ENCODE measurements around the gene RNF5.

RNF5 gene

DNA sequence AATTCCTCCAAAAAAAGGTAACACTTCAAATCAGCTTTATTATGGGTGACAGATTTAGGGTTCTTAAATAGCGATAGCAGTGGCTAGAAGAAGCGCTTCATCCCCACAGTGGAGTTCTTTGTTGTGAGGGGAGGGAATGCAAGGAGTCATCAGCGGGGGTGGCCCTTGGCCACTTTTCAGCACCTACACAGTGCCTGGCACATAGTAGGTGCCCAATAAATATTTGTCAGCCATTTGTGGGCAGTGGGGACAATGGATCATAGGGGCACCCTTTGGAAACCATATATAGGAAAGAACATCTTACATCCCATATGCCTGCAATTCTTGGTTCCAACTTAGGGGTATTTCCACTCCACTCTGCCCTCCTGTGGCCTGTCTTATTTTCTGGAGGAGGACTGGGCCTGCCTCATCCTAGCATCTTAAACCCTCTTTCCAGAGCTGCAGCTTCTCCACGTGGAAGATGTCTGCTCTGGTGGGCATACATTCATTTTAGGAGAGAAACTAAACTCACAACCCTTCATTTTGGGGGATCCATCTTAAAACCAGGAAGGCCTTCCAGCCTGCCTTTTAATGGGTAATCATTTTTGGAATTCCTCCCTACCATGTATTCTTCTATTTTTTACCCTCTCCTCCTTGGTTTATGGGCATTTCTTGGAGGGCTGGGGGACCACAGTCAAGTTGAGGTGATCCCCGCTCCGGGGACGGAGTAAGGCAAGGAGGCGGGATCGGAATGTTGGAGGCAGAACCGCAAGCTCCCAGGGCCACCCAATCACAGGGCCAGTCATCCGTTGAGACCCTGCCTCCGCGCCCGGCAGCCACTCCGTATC is 16.8 kb downstream of the RNF5 start:
- ChIA-PET CTCF (interaction anchor here (0.6 to 1.2 kb wide), 5 partner anchors 65 to 676 kb away, joined by 3 to 4 read pairs (median 3); no protein-coding TSS in a partner anchor), POLR2A (interaction anchor here (0.5 to 11.7 kb wide), 22 partner anchors 11 to 777 kb away, joined by 3 to 153 read pairs (median 4); partner anchors contain the start of genes AGPAT1, ATF6B, FKBPL and MSH5)
- no peak for TF ChIP-seq ELF4 (IDR thresholded peaks at IDR 0.05)
- TF ChIP-seq FOXA1 (IDR thresholded peaks at IDR 0.05), result no peak
- no peak for TF ChIP-seq L3MBTL2 (conservative IDR thresholded peaks at IDR 0.05)
- TF ChIP-seq BHLHE40 (IDR thresholded peaks at IDR 0.05; ENCODE audit: borderline replicate concordance), result no peak
- TF ChIP-seq FOXK2 (IDR thresholded peaks at IDR 0.05), result no peak
- no peak for TF ChIP-seq SP1 (IDR thresholded peaks at IDR 0.05)
- no peak for TF ChIP-seq HDGF (IDR thresholded peaks at IDR 0.05; ENCODE audit: borderline replicate concordance)
- no peak for TF ChIP-seq FOXM1 (IDR thresholded peaks at IDR 0.05; ENCODE audit: borderline replicate concordance)
- DNase-seq (ENCODE audit: extremely low spot score), result peak; percentile 47

DNA sequence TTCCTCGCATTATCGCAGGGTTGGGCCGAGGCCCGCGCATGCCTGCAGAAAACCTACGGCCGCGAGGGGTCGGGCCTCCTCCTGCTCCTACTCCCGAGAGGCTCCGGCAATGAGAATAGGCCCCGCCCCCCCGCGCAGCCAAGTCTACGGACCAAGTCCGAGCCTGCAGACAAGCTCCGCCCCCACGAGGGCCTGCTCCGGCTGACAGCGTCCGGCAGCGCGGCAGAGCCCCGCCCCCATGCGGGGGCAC is 17.4 kb downstream of the RNF5 start:
- peak; percentile 98 for DNase-seq (ENCODE audit: extremely low spot score)
- TF ChIP-seq ARNT (IDR thresholded peaks at IDR 0.05) (no peak), FOXM1 (IDR thresholded peaks at IDR 0.05; ENCODE audit: borderline replicate concordance) (no peak), FOXA1 (IDR thresholded peaks at IDR 0.05) (no peak), NFRKB (IDR thresholded peaks at IDR 0.05) (no peak), HDGF (IDR thresholded peaks at IDR 0.05; ENCODE audit: borderline replicate concordance) (no peak), CTBP1 (IDR thresholded peaks at IDR 0.05; ENCODE audit: borderline replicate concordance) (no peak), SUZ12 (IDR thresholded peaks at IDR 0.05) (no peak), TARDBP (IDR thresholded peaks at IDR 0.05) (no peak), ELF4 (IDR thresholded peaks at IDR 0.05) (no peak), FOXK2 (IDR thresholded peaks at IDR 0.05) (no peak), BHLHE40 (IDR thresholded peaks at IDR 0.05; ENCODE audit: borderline replicate concordance) (no peak)
- POLR2A ChIA-PET, result interaction anchor here (0.5 to 11.7 kb wide), 22 partner anchors 10 to 776 kb away, joined by 3 to 153 read pairs (median 4); partner anchors contain the start of genes AGPAT1, ATF6B, FKBPL and MSH5
- CTCF ChIA-PET, result interaction anchor here (0.6 to 1.2 kb wide), 5 partner anchors 65 to 676 kb away, joined by 3 to 4 read pairs (median 3); no protein-coding TSS in a partner anchor

DNA sequence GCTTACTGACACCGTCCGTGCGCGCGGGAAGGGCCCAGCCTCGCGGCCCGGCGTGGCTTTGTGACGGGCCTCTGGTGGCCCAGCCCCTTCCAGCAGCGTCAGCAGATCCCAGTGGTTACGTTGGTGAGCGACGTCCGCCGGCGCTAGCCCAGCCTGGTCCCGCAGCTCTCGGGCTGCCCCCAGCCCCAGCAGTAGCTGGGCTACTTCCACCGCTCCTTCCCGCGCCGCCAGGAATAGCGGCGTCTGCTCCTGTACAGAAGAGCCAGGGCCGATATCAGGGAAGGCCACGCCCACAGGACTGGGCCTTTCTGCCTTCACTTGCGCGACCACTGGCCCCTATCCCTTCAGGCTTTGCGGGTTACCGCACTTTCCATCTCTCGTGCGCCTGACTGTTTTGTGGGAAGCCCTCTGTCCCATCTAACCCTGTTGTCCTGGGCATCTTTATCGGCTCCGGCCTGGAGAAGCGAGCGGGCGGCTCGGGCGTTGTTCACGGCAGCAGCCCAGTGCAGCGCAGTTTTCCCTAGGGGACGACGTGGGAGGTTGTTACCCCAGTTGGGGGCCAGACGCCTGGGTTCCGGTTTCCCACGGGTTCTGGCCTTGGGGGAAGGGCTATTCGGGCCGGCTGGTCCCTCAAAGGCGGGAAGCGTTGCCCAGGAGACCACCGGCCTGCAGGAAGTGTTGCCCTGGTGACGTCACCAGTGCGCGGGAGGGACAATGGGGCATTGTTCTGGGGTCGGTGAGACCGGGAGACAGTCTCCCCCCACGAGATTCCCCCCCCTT is 17.9 kb downstream of the RNF5 start:
- DNase-seq (ENCODE audit: extremely low spot score), result peak; percentile 62
- POLR2A ChIA-PET, result interaction anchor here (0.6 to 11.7 kb wide), 21 partner anchors 10 to 776 kb away, joined by 3 to 153 read pairs (median 4); partner anchors contain the start of genes AGPAT1, ATF6B, FKBPL and MSH5
- CTCF ChIA-PET, result interaction anchor here (0.6 to 1.2 kb wide), 5 partner anchors 19 to 675 kb away, joined by 3 to 4 read pairs (median 3); no protein-coding TSS in a partner anchor
- TF ChIP-seq CTBP1 (IDR thresholded peaks at IDR 0.05; ENCODE audit: borderline replicate concordance) (no peak), L3MBTL2 (conservative IDR thresholded peaks at IDR 0.05) (peak; percentile 61), FOXK2 (IDR thresholded peaks at IDR 0.05) (no peak), HDGF (IDR thresholded peaks at IDR 0.05; ENCODE audit: borderline replicate concordance) (peak; percentile 85; the same call in 1 of the 2 replicates)
- TF ChIP-seq, protein P1, sequence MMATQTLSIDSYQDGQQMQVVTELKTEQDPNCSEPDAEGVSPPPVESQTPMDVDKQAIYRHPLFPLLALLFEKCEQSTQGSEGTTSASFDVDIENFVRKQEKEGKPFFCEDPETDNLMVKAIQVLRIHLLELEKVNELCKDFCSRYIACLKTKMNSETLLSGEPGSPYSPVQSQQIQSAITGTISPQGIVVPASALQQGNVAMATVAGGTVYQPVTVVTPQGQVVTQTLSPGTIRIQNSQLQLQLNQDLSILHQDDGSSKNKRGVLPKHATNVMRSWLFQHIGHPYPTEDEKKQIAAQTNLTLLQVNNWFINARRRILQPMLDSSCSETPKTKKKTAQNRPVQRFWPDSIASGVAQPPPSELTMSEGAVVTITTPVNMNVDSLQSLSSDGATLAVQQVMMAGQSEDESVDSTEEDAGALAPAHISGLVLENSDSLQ (IDR thresholded peaks at IDR 0.05), result peak; percentile 84

DNA sequence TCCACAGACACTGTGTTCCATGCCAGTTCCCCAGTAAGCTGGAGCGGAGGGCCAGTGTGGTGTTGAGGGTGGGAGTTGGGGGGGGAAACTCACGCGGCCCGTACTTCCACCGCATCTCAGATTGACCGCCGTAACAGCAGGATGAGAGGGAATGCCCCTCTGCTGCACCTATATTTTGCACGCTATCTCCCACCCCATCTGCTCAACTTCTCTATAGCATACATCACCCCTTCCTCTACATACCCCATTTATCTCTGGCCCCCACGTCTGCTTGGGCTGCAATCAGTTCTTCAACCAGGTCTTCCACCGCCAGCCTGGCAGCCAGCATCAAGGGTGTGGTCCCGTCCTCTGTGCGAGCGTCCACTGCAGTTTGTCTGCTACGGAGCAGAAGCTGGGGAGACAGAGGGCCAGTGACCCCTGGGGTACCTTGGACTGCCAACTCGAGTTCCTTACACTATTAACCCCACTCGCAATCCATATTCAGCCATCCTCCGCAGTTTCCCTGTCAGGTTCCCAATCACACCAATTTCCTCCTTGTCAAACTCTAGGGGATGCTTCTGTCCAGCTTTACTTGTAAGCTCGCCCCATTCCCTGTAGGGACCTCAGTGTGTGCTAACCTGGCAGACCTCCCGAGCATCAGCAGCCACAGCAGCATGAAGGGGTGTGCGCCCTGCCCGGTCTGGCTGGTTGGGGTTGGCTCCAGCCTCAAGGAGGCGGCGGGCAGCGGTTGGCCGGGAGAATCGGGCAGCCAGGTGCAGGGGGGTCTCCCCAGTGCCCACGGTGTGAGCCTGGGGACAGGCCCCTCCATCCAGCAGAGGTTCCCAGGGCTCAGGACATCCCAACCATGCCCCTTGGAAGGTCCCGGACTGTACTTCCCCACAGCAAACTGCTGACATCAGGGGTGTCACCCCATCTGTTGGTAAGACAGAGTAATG is 18.7 kb downstream of the RNF5 start:
- POLR2A ChIA-PET, result interaction anchor here (0.7 to 11.7 kb wide), 4 partner anchors 9 to 93 kb away, joined by 3 to 153 read pairs (median 15); partner anchors contain the start of genes AGPAT1, ATF6B, FKBPL and RNF5
- CTCF ChIA-PET, result interaction anchor here (1.2 kb wide), 1 partner anchor 19 kb away, joined by 4 read pairs; no protein-coding TSS in a partner anchor
- TF ChIP-seq SP1 (IDR thresholded peaks at IDR 0.05), result no peak
- TF ChIP-seq FOXA1 (IDR thresholded peaks at IDR 0.05), result no peak
- TF ChIP-seq, protein P1 (IDR thresholded peaks at IDR 0.05), result no peak
- no peak for TF ChIP-seq ZNF384 (IDR thresholded peaks at IDR 0.05)
- TF ChIP-seq L3MBTL2 (conservative IDR thresholded peaks at IDR 0.05), result no peak
- TF ChIP-seq SUZ12 (IDR thresholded peaks at IDR 0.05), result no peak
- TF ChIP-seq FOXK2 (IDR thresholded peaks at IDR 0.05), result no peak
- TF ChIP-seq BHLHE40 (IDR thresholded peaks at IDR 0.05; ENCODE audit: borderline replicate concordance), result no peak
- TF ChIP-seq FOXM1 (IDR thresholded peaks at IDR 0.05; ENCODE audit: borderline replicate concordance), result no peak
- TF ChIP-seq ARNT (IDR thresholded peaks at IDR 0.05), result no peak
- TF ChIP-seq HDGF (IDR thresholded peaks at IDR 0.05; ENCODE audit: borderline replicate concordance), result no peak
- no peak for TF ChIP-seq TARDBP (IDR thresholded peaks at IDR 0.05)
- no peak for TF ChIP-seq LEF1 (IDR thresholded peaks at IDR 0.05; ENCODE audit: borderline replicate concordance)
- TF ChIP-seq CTBP1 (IDR thresholded peaks at IDR 0.05; ENCODE audit: borderline replicate concordance), result no peak
- no peak for TF ChIP-seq NFRKB (IDR thresholded peaks at IDR 0.05)
- TF ChIP-seq ELF4 (IDR thresholded peaks at IDR 0.05), result no peak
- DNase-seq (ENCODE audit: extremely low spot score), result no peak

DNA sequence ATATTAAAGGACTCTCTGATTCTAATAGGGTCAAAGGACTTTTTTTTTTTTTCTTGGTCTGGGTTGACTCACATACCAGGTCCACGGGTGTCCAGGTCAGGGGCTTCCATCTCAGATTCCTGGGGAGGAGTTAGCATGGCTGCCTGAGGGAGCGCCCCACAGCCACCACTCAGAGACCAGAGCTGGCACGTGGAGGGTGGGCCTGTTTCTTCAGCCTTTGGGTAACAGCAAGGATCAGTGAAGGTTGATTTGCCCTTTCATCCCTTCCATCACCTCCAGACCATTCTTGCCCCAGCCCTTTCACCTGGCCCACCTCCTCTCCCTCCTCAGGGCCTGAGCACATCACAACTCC is 20.1 kb downstream of the RNF5 start:
- DNase-seq (ENCODE audit: extremely low spot score), result no peak
- CTCF ChIA-PET, result no interaction called here

More for the DNA sequence above, 20.1 kb downstream of the RNF5 start:
- TF ChIP-seq FOXK2 (IDR thresholded peaks at IDR 0.05) (no peak), CTBP1 (IDR thresholded peaks at IDR 0.05; ENCODE audit: borderline replicate concordance) (no peak), TARDBP (IDR thresholded peaks at IDR 0.05) (no peak), SP1 (IDR thresholded peaks at IDR 0.05) (no peak), BHLHE40 (IDR thresholded peaks at IDR 0.05; ENCODE audit: borderline replicate concordance) (no peak), SUZ12 (IDR thresholded peaks at IDR 0.05) (no peak), ZNF384 (IDR thresholded peaks at IDR 0.05) (no peak), ARNT (IDR thresholded peaks at IDR 0.05) (no peak), FOXA1 (IDR thresholded peaks at IDR 0.05) (no peak), LEF1 (IDR thresholded peaks at IDR 0.05; ENCODE audit: borderline replicate concordance) (no peak), FOXM1 (IDR thresholded peaks at IDR 0.05; ENCODE audit: borderline replicate concordance) (no peak), L3MBTL2 (conservative IDR thresholded peaks at IDR 0.05) (no peak), ELF4 (IDR thresholded peaks at IDR 0.05) (no peak), NFRKB (IDR thresholded peaks at IDR 0.05) (no peak), HDGF (IDR thresholded peaks at IDR 0.05; ENCODE audit: borderline replicate concordance) (no peak)
- TF ChIP-seq, protein P1 (IDR thresholded peaks at IDR 0.05), result no peak
- POLR2A ChIA-PET, result no interaction called here

All from HEK293T (cell line).